ENCODE results near the gene VAV2.

VAV2 gene

GRCh38 chr9:133780962-133781827, 210.9 kb downstream of the VAV2 start:
- no peak overlapping the region for H3K27ac ChIP-seq
- TF ChIP-seq CTCF (conservative IDR thresholded peaks at IDR 0.05), result no peak
- TF ChIP-seq ZFX (IDR thresholded peaks at IDR 0.05), result no peak

- no peak overlapping the region for H3K27ac ChIP-seq
- TF ChIP-seq ZFX (IDR thresholded peaks at IDR 0.05) (no peak), CTCF (conservative IDR thresholded peaks at IDR 0.05) (no peak)
Measured at GRCh38 chr9:133780404-133780945, 211.6 kb downstream of the VAV2 start.

GRCh38 chr9:133779516-133780403, 212.4 kb downstream of the VAV2 start:
- TF ChIP-seq ZFX (IDR thresholded peaks at IDR 0.05) (no peak), CTCF (conservative IDR thresholded peaks at IDR 0.05) (no peak)

GRCh38 chr9:133779081-133779480, 213.0 kb downstream of the VAV2 start:
- no peak overlapping the region for H3K27ac ChIP-seq
- no peak for TF ChIP-seq ZFX (IDR thresholded peaks at IDR 0.05)
- no peak for TF ChIP-seq CTCF (conservative IDR thresholded peaks at IDR 0.05)

More at GRCh38 chr9:133779516-133780403, 212.4 kb downstream of the VAV2 start:
- no peak overlapping the region for H3K27ac ChIP-seq

GRCh38 chr9:133778336-133779013, 213.6 kb downstream of the VAV2 start:
- no peak for TF ChIP-seq ZFX (IDR thresholded peaks at IDR 0.05)
- no peak for TF ChIP-seq CTCF (conservative IDR thresholded peaks at IDR 0.05)
- no peak overlapping the region for H3K27ac ChIP-seq

- TF ChIP-seq ZFX (IDR thresholded peaks at IDR 0.05), result no peak
- no peak for TF ChIP-seq CTCF (conservative IDR thresholded peaks at IDR 0.05)
- H3K27ac ChIP-seq, result no peak overlapping the region
Measured at GRCh38 chr9:133777871-133778270, 214.3 kb downstream of the VAV2 start.

Measured in C4-2B (cell line).